Caco-2 (cell line): Measurements from ENCODE around the gene SLC7A11. TPM values are rescaled to one million over a fixed set of nuclear protein-coding genes. Genes with fewer than 3 reads are reported as not detected.

Experiments used
- BruUV-seq: library from RNA; stranded (reverse); fragments of 400-500 nt; replicated peaks from 2 replicates; lab custom pipeline; 2021; lab: Mats Ljungman, UMichigan
- CTCF ChIA-PET: fragments of 300-600 bp; sonication (Branson Sonifier 250); formaldehyde crosslinking; loops from one replicate; lab custom pipeline; 2022; ENCODE audit warnings: antibody characterized with exemption; lab: Charles Lee
- POLR2A ChIA-PET: fragments of 300-600 bp; sonication (Branson Sonifier 250); formaldehyde crosslinking; loops from one replicate; lab custom pipeline; 2022; ENCODE audit warnings: antibody characterized with exemption; lab: Charles Lee
- DNase-seq, 2 experiments: peaks; one replicate each; pipeline versions ENCODE4 v3.0.0 to v3.0.0-alpha.2; 2020 to 2022
- H3K27me3 ChIP-seq: replicated peaks from 2 replicates; pipeline ENCODE4 v1.6.0; 2011; ENCODE audit warnings: low read length; ENCODE audit not compliant: control insufficient read depth, insufficient read depth
- H3K36me3 ChIP-seq: 2 replicates; pipeline ENCODE4 v1.5.1; 2011; ENCODE audit warnings: low read length; ENCODE audit not compliant: control insufficient read depth, insufficient read depth
- H3K4me1 ChIP-seq: fragments of 250-450 bp; sonication (Bioruptor Pico); 2 replicates; pipeline ENCODE4 v1.5.1; 2020; ENCODE audit warnings: mild to moderate bottlenecking
- H3K4me3 ChIP-seq: 2 replicates; pipeline ENCODE4 v1.5.1; 2011; ENCODE audit warnings: low read depth, mild to moderate bottlenecking, control low read depth, low read length
- H3K9me3 ChIP-seq: fragments of 250-450 bp; sonication (Bioruptor Pico); 2 replicates; pipeline ENCODE4 v1.5.1; 2020; ENCODE audit warnings: mild to moderate bottlenecking, moderate library complexity
- H3K27ac Mint-ChIP-seq: one replicate; pipeline ENCODE4 v1.8.0; 2022; ENCODE audit warnings: mixed read lengths; ENCODE audit not compliant: unreplicated experiment
- H3K27me3 Mint-ChIP-seq: one replicate; pipeline ENCODE4 v1.8.0; 2022; ENCODE audit warnings: mixed read lengths; ENCODE audit not compliant: insufficient read depth, unreplicated experiment
- H3K36me3 Mint-ChIP-seq: one replicate; pipeline ENCODE4 v1.8.0; 2022; ENCODE audit warnings: mild to moderate bottlenecking, mixed read lengths; ENCODE audit not compliant: insufficient read depth, unreplicated experiment
- H3K4me1 Mint-ChIP-seq: one replicate; pipeline ENCODE4 v1.8.0; 2022; ENCODE audit warnings: low read depth, mixed read lengths; ENCODE audit not compliant: unreplicated experiment
- H3K4me3 Mint-ChIP-seq: one replicate; pipeline ENCODE4 v1.8.0; 2022; ENCODE audit warnings: mild to moderate bottlenecking, moderate library complexity, mixed read lengths; ENCODE audit not compliant: unreplicated experiment
- H3K9me3 Mint-ChIP-seq: one replicate; pipeline ENCODE4 v1.8.0; 2022; ENCODE audit warnings: mixed read lengths; ENCODE audit not compliant: unreplicated experiment
- CTCF ChIP-seq, 2 experiments: fragments of 200-600 bp in 1 of 2; IDR thresholded peaks; 1 replicate in 1 of 2; 2 replicates in 1 of 2; pipeline versions ENCODE4 v1.5.1 to v1.8.0; 2011 to 2022; ENCODE audit warnings: antibody characterized with exemption in 1 of 2, control low read depth in 1 of 2, inconsistent platforms in 1 of 2, low read depth in 1 of 2, low read length in 1 of 2, mild to moderate bottlenecking in 1 of 2, moderate library complexity in 1 of 2; ENCODE audit not compliant: insufficient read depth in 1 of 2, severe bottlenecking in 1 of 2, unreplicated experiment in 1 of 2
- intact Hi-C: fragments of 100-400 bp; cut with micrococcal nuclease; formaldehyde crosslinking; loops from one replicate; pipeline ENCODE4 v1.10.0; 2022; ENCODE audit not compliant: unreplicated experiment
- total RNA-seq: library from RNA; stranded (reverse); gene quantifications from 2 replicates; pipeline ENCODE4 v1.2.3, GENCODE V29; 2022

SLC7A11 gene
- total RNA-seq, 1 experiment from 2014 or later, result 41.1 TPM

GRCh38 chr4:138190452-138190858 lies 51.7 kb downstream of the SLC7A11 start:
- H3K4me3 ChIP-seq, result no peak overlapping the region
- DNase-seq, result no peak
- H3K27ac Mint-ChIP-seq, result no peak overlapping the region
- no peak overlapping the region for H3K4me3 Mint-ChIP-seq
- POLR2A ChIA-PET, result no interaction called here
- H3K27me3 ChIP-seq, result no peaks in the 10 kb centered on the region
- BruUV-seq, result no TSS peak
- H3K36me3 ChIP-seq, result no peaks in the 10 kb centered on the region
- no peaks in the 10 kb centered on the region for H3K4me1 ChIP-seq
- H3K9me3 ChIP-seq, result no peaks in the 10 kb centered on the region
- no peaks in the 10 kb centered on the region for H3K9me3 Mint-ChIP-seq
- CTCF ChIA-PET, result no interaction called here
- no peaks in the 10 kb centered on the region for H3K27me3 Mint-ChIP-seq
- intact Hi-C loops, result loop anchor here (10.0 kb wide), 1 partner anchor 724 kb away; no protein-coding TSS in a partner anchor
- H3K36me3 Mint-ChIP-seq, result peaks cover 10% of the 10 kb centered on the region
- no peak for TF ChIP-seq CTCF (IDR thresholded peaks at IDR 0.05; ENCODE audit: insufficient read depth in 1 of 2, low read depth in 1 of 2, low read length in 1 of 2, severe bottlenecking in 1 of 2, unreplicated experiment in 1 of 2)
- no peaks in the 10 kb centered on the region for H3K4me1 Mint-ChIP-seq

- POLR2A ChIA-PET, result interaction anchor here (0.6 kb wide), 1 partner anchor 31 kb away, joined by 4 read pairs; no protein-coding TSS in a partner anchor
- intact Hi-C loops, result loop anchor here (5.0 kb wide), 1 partner anchor 683 kb away; no protein-coding TSS in a partner anchor
These were observed 52.9 kb downstream of the SLC7A11 start for GRCh38 chr4:138189206-138189605.

GRCh38 chr4:138188406-138189084 lies 53.6 kb downstream of the SLC7A11 start:
- ChIA-PET POLR2A (no interaction called here), CTCF (no interaction called here)
- no peak for TF ChIP-seq CTCF (IDR thresholded peaks at IDR 0.05; ENCODE audit: insufficient read depth in 1 of 2, low read depth in 1 of 2, low read length in 1 of 2, severe bottlenecking in 1 of 2, unreplicated experiment in 1 of 2)
- Mint-ChIP-seq H3K36me3 (peaks cover 7% of the 10 kb centered on the region), H3K9me3 (no peaks in the 10 kb centered on the region), H3K4me3 (no peak overlapping the region), H3K4me1 (no peaks in the 10 kb centered on the region), H3K27me3 (no peaks in the 10 kb centered on the region), H3K27ac (no peak overlapping the region)
- BruUV-seq, result no TSS peak
- no peaks in the 10 kb centered on the region for H3K27me3 ChIP-seq
- H3K36me3 ChIP-seq, result no peaks in the 10 kb centered on the region
- no peaks in the 10 kb centered on the region for H3K4me1 ChIP-seq
- H3K9me3 ChIP-seq, result no peaks in the 10 kb centered on the region
- intact Hi-C loops, result loop anchor here (5.0 kb wide), 1 partner anchor 684 kb away; no protein-coding TSS in a partner anchor
- no peak for DNase-seq
- H3K4me3 ChIP-seq, result no peak overlapping the region

More at GRCh38 chr4:138189206-138189605, 52.9 kb downstream of the SLC7A11 start:
- DNase-seq, result no peak
- no peak for TF ChIP-seq CTCF (IDR thresholded peaks at IDR 0.05; ENCODE audit: insufficient read depth in 1 of 2, low read depth in 1 of 2, low read length in 1 of 2, severe bottlenecking in 1 of 2, unreplicated experiment in 1 of 2)
- Mint-ChIP-seq H3K4me1 (no peaks in the 10 kb centered on the region), H3K36me3 (peaks cover 7% of the 10 kb centered on the region), H3K27me3 (no peaks in the 10 kb centered on the region), H3K9me3 (no peaks in the 10 kb centered on the region), H3K4me3 (no peak overlapping the region), H3K27ac (no peak overlapping the region)
- Histone ChIP-seq H3K36me3 (no peaks in the 10 kb centered on the region), H3K4me3 (no peak overlapping the region), H3K4me1 (no peaks in the 10 kb centered on the region), H3K9me3 (no peaks in the 10 kb centered on the region), H3K27me3 (no peaks in the 10 kb centered on the region)
- CTCF ChIA-PET, result no interaction called here
- BruUV-seq, result no TSS peak
